GM23248 (cell line): ENCODE measurements around the gene AP2A2. TPM values are rescaled to one million over a fixed set of nuclear protein-coding genes. Genes with fewer than 3 reads are reported as not detected.
A peak's percentile ranks its signal among the peaks of the same experiment; 100 is the strongest.

Experiments
- DNase-seq: peaks from one replicate; pipeline ENCODE4 v3.0.0-alpha.2; 2015
- H2AFZ ChIP-seq: fragments of 200-600 bp; sonication (generic); 2 replicates; pipeline ENCODE4 v1.6.1; 2016; ENCODE audit warnings: antibody characterized with exemption
- H3F3A ChIP-seq: fragments of 200-600 bp; sonication (generic); 2 replicates; pipeline ENCODE4 v1.6.1; 2016; ENCODE audit warnings: mild to moderate bottlenecking, antibody characterized with exemption, mixed run types; ENCODE audit not compliant: insufficient read depth
- H3K27ac ChIP-seq: fragments of 200-600 bp; sonication (generic); 2 replicates; pipeline ENCODE4 v1.5.1; 2016; ENCODE audit warnings: mild to moderate bottlenecking
- H3K27me3 ChIP-seq: fragments of 200-600 bp; sonication (generic); replicated peaks from 2 replicates; pipeline ENCODE4 v1.6.1; 2016; ENCODE audit warnings: mild to moderate bottlenecking; ENCODE audit not compliant: insufficient read depth
- H3K36me3 ChIP-seq: fragments of 200-600 bp; sonication (generic); 2 replicates; pipeline ENCODE4 v1.6.1; 2016; ENCODE audit warnings: low read depth, mild to moderate bottlenecking
- H3K4me1 ChIP-seq: fragments of 200-600 bp; sonication (generic); 2 replicates; pipeline ENCODE4 v1.6.1; 2016; ENCODE audit warnings: mild to moderate bottlenecking; ENCODE audit not compliant: insufficient read depth
- H3K4me2 ChIP-seq: fragments of 200-600 bp; sonication (generic); one replicate; pipeline ENCODE4 v1.6.1; 2016; ENCODE audit warnings: mild to moderate bottlenecking; ENCODE audit not compliant: unreplicated experiment
- H3K4me3 ChIP-seq: fragments of 200-600 bp; sonication (generic); 2 replicates; pipeline ENCODE4 v1.5.1; 2016; ENCODE audit warnings: mild to moderate bottlenecking
- H3K79me2 ChIP-seq: fragments of 200-600 bp; sonication (generic); 2 replicates; pipeline ENCODE4 v1.6.1; 2016; ENCODE audit warnings: mild to moderate bottlenecking; ENCODE audit not compliant: insufficient read depth
- H3K9ac ChIP-seq: fragments of 200-600 bp; sonication (generic); 2 replicates; pipeline ENCODE4 v1.6.1; 2016; ENCODE audit warnings: mild to moderate bottlenecking
- H3K9me2 ChIP-seq: fragments of 200-600 bp; sonication (generic); 2 replicates; pipeline ENCODE4 v1.6.1; 2016; ENCODE audit warnings: mixed run types, mild to moderate bottlenecking, moderate library complexity; ENCODE audit not compliant: insufficient read depth
- H3K9me3 ChIP-seq: fragments of 200-600 bp; sonication (generic); one replicate; pipeline ENCODE4 v1.6.1; 2017; ENCODE audit warnings: low read depth
- H4K20me1 ChIP-seq: fragments of 200-600 bp; sonication (generic); 2 replicates; pipeline ENCODE4 v1.6.0; 2016; ENCODE audit not compliant: insufficient read depth
- EZH2 ChIP-seq: fragments of 200-600 bp; sonication (generic); IDR thresholded peaks from 2 replicates; pipeline ENCODE4 v1.6.1; 2018; ENCODE audit warnings: antibody characterized with exemption, mild to moderate bottlenecking; ENCODE audit not compliant: insufficient read depth, poor library complexity, severe bottlenecking
- EZH2phosphoT487 ChIP-seq: fragments of 200-600 bp; sonication (generic); IDR thresholded peaks from 2 replicates; pipeline ENCODE4 v1.6.1; 2018; ENCODE audit warnings: antibody characterized with exemption, moderate library complexity, mild to moderate bottlenecking, low read depth; ENCODE audit not compliant: insufficient read depth
- WGBS, 2 experiments: methylation state at CpG; one replicate each; pipeline ENCODE4 v1.1.6; 2015 to 2017; ENCODE audit warnings: low lambda C conversion rate in 2 of 2, low coverage in 1 of 2; ENCODE audit errors: missing lambda C conversion rate in 2 of 2; 5-methylcytosine and 5-hydroxymethylcytosine counted together
- in situ Hi-C: fragments of 300-500 bp; cut with MboI; formaldehyde crosslinking; loops from 2 replicates; pipeline ENCODE4 v1.15.0; 2020
- polyA plus RNA-seq: library from polyadenylated mRNA; unstranded; fragments of >200 nt; fragmentation: Nextera tagmentation; extraction: Ambion mirVana; gene quantifications from 2 replicates; pipeline ENCODE4 v1.2.1, GENCODE V29; 2016
- total RNA-seq: library from RNA; depleted of rRNA; stranded (reverse); fragments of >200 nt; shearing (Covaris generic); gene quantifications from 2 replicates; pipeline ENCODE4 v1.2.3, GENCODE V29; 2014

Gene AP2A2
- total and polyA plus RNA-seq, 2 experiments from 2014 or later, result 31.1 to 38.3 TPM

GRCh38 chr11:911031-911889 is 14.4 kb upstream of the AP2A2 start:
- DNase-seq, result peak; percentile 92
- Histone ChIP-seq H2AFZ (peak overlapping the region; percentile 81), H4K20me1 (no peaks in the 10 kb centered on the region), H3K27me3 (no peaks in the 10 kb centered on the region), H3K4me3 (peak overlapping the region; percentile 96), H3K9ac (peak overlapping the region; percentile 94), H3K79me2 (peaks cover 32% of the 10 kb centered on the region), H3K9me2 (no peaks in the 10 kb centered on the region), H3K4me2 (peak overlapping the region; percentile 77), H3K9me3 (no peaks in the 10 kb centered on the region), H3K27ac (peak overlapping the region; percentile 81), H3K36me3 (no peaks in the 10 kb centered on the region), H3F3A (0 out of 2 replicates have a peak, but pooled peaks cover 6% of the 10 kb centered on the region), H3K4me1 (0 out of 2 replicates have a peak, but pooled peaks cover 3% of the 10 kb centered on the region)
- in situ Hi-C loops, result no loop called here
- 4 to 6% methylated on average over 60 to 63 of the region's 68 CpGs for WGBS, 2 experiments
- TF ChIP-seq EZH2, result no peak

GRCh38 chr11:911890-912219 is 13.8 kb upstream of the AP2A2 start:
- no peak for TF ChIP-seq EZH2
- TF ChIP-seq EZH2phosphoT487, result no peak
- Histone ChIP-seq H3K79me2 (peaks cover 30% of the 10 kb centered on the region), H3K36me3 (no peaks in the 10 kb centered on the region), H2AFZ (peak overlapping the region; percentile 81), H4K20me1 (no peaks in the 10 kb centered on the region), H3K9me2 (no peaks in the 10 kb centered on the region), H3K27me3 (no peaks in the 10 kb centered on the region), H3K4me3 (peak overlapping the region; percentile 96), H3K27ac (peak overlapping the region; percentile 81), H3K4me1 (0 out of 2 replicates have a peak, but pooled peaks cover 3% of the 10 kb centered on the region), H3K9ac (peak overlapping the region; percentile 94), H3K9me3 (no peaks in the 10 kb centered on the region), H3K4me2 (peak overlapping the region; percentile 77), H3F3A (0 out of 2 replicates have a peak, but pooled peaks cover 6% of the 10 kb centered on the region)
- in situ Hi-C loops, result no loop called here
- WGBS, 2 experiments, result 95% methylated on average over 11 of the region's 11 CpGs
- DNase-seq, result no peak

- Histone ChIP-seq H4K20me1 (no peaks in the 10 kb centered on the region), H3K9me2 (no peaks in the 10 kb centered on the region), H3K4me3 (no peak overlapping the region), H3K9ac (no peak overlapping the region), H3F3A (0 out of 2 replicates have a peak, but pooled peaks cover 6% of the 10 kb centered on the region), H3K4me1 (0 out of 2 replicates have a peak, but pooled peaks cover 3% of the 10 kb centered on the region), H3K9me3 (no peaks in the 10 kb centered on the region), H3K27ac (no peak overlapping the region), H3K27me3 (no peaks in the 10 kb centered on the region), H2AFZ (no peak overlapping the region), H3K4me2 (no peak overlapping the region), H3K36me3 (no peaks in the 10 kb centered on the region), H3K79me2 (peaks cover 30% of the 10 kb centered on the region)
- DNase-seq, result no peak
- TF ChIP-seq EZH2, result no peak
- TF ChIP-seq EZH2phosphoT487, result no peak
- in situ Hi-C loops, result no loop called here
- 88 to 94% methylated on average over 14 of the region's 14 CpGs for WGBS, 2 experiments
Observed at GRCh38 chr11:912266-912665, 13.4 kb upstream of the AP2A2 start.

GRCh38 chr11:913043-913442 is 12.6 kb upstream of the AP2A2 start:
- no peak overlapping the region for H3K4me2 ChIP-seq
- WGBS, 2 experiments, result 94 to 96% methylated on average over 4 of the region's 4 CpGs
- 0 out of 2 replicates have a peak, but pooled peaks cover 3% of the 10 kb centered on the region for H3K4me1 ChIP-seq
- peaks cover 24% of the 10 kb centered on the region for H3K79me2 ChIP-seq
- H3K27ac ChIP-seq, result no peak overlapping the region
- no peak for TF ChIP-seq EZH2
- no peaks in the 10 kb centered on the region for H4K20me1 ChIP-seq
- in situ Hi-C loops, result no loop called here
- no peaks in the 10 kb centered on the region for H3K9me2 ChIP-seq
- no peak overlapping the region for H2AFZ ChIP-seq
- no peak overlapping the region for H3K4me3 ChIP-seq
- DNase-seq, result no peak
- no peaks in the 10 kb centered on the region for H3K27me3 ChIP-seq
- 0 out of 2 replicates have a peak, but pooled peaks cover 6% of the 10 kb centered on the region for H3F3A ChIP-seq
- H3K9ac ChIP-seq, result no peak overlapping the region
- no peaks in the 10 kb centered on the region for H3K9me3 ChIP-seq
- H3K36me3 ChIP-seq, result no peaks in the 10 kb centered on the region
